Endothelial cell (in vitro differentiated cells): ENCODE data around the gene ALG2. TPM values are rescaled to one million over a fixed set of nuclear protein-coding genes. Genes with fewer than 3 reads are reported as not detected.

Experiments
- DNase-seq: peaks from one replicate; pipeline ENCODE4 v3.0.0; 2021; ENCODE audit warnings: low spot score
- H3K27ac Mint-ChIP-seq: one replicate; pipeline ENCODE4 v1.8.0; 2021; ENCODE audit warnings: mixed read lengths, inconsistent platforms; ENCODE audit not compliant: unreplicated experiment
- H3K27me3 Mint-ChIP-seq: one replicate; pipeline ENCODE4 v1.8.0; 2021; ENCODE audit warnings: mild to moderate bottlenecking, moderate library complexity, mixed read lengths, inconsistent platforms; ENCODE audit not compliant: unreplicated experiment
- H3K36me3 Mint-ChIP-seq: one replicate; pipeline ENCODE4 v1.8.0; 2021; ENCODE audit warnings: mild to moderate bottlenecking, low read depth, mixed read lengths, inconsistent platforms; ENCODE audit not compliant: unreplicated experiment
- H3K4me1 Mint-ChIP-seq: one replicate; pipeline ENCODE4 v1.8.0; 2021; ENCODE audit warnings: mild to moderate bottlenecking, mixed read lengths, inconsistent platforms; ENCODE audit not compliant: unreplicated experiment
- H3K4me3 Mint-ChIP-seq: one replicate; pipeline ENCODE4 v1.8.0; 2021; ENCODE audit warnings: mild to moderate bottlenecking, mixed read lengths, inconsistent platforms; ENCODE audit not compliant: unreplicated experiment
- H3K9me3 Mint-ChIP-seq: one replicate; pipeline ENCODE4 v1.8.0; 2021; ENCODE audit warnings: mixed read lengths, inconsistent platforms; ENCODE audit not compliant: unreplicated experiment
- CTCF ChIP-seq: fragments of 200-600 bp; sonication (generic); IDR thresholded peaks from one replicate; pipeline ENCODE4 v1.5.0; 2021; ENCODE audit warnings: antibody characterized with exemption; ENCODE audit not compliant: unreplicated experiment
- total RNA-seq: library from RNA; stranded (reverse); fragmentation: NEBNext Ultra II Directional; extraction: Animal tissue kit (Norgen Biotek cat#: 25700); gene quantifications from one replicate; pipeline ENCODE4 v1.2.1, GENCODE V29; 2021; ENCODE audit not compliant: unreplicated experiment

The ALG2 gene
- total RNA-seq, 1 donor from 2014 or later = 28.9 TPM

- no peaks in the 10 kb centered on the region for H3K36me3 Mint-ChIP-seq
- H3K4me3 Mint-ChIP-seq = no peak overlapping the region
- DNase-seq = no peak
- H3K4me1 Mint-ChIP-seq = no peaks in the 10 kb centered on the region
- TF ChIP-seq CTCF = no peak
- no peaks in the 10 kb centered on the region for H3K27me3 Mint-ChIP-seq
- H3K27ac Mint-ChIP-seq = no peak overlapping the region
- H3K9me3 Mint-ChIP-seq = no peaks in the 10 kb centered on the region
Measured at GRCh38 chr9:99181206-99181605, 40.5 kb downstream of the ALG2 start.

- H3K4me1 Mint-ChIP-seq = no peaks in the 10 kb centered on the region
- TF ChIP-seq CTCF = no peak
- no peak for DNase-seq
- H3K9me3 Mint-ChIP-seq = no peaks in the 10 kb centered on the region
- H3K36me3 Mint-ChIP-seq = no peaks in the 10 kb centered on the region
- no peak overlapping the region for H3K4me3 Mint-ChIP-seq
- H3K27ac Mint-ChIP-seq = no peak overlapping the region
- H3K27me3 Mint-ChIP-seq = no peaks in the 10 kb centered on the region
Measured at GRCh38 chr9:99180662-99181061, 41.1 kb downstream of the ALG2 start.

GRCh38 chr9:99180199-99180598 is 41.5 kb downstream of the ALG2 start:
- H3K4me1 Mint-ChIP-seq = no peaks in the 10 kb centered on the region
- no peak overlapping the region for H3K27ac Mint-ChIP-seq
- no peak for TF ChIP-seq CTCF
- no peaks in the 10 kb centered on the region for H3K36me3 Mint-ChIP-seq
- H3K4me3 Mint-ChIP-seq = no peak overlapping the region
- no peaks in the 10 kb centered on the region for H3K9me3 Mint-ChIP-seq
- H3K27me3 Mint-ChIP-seq = no peaks in the 10 kb centered on the region
- no peak for DNase-seq

DNA sequence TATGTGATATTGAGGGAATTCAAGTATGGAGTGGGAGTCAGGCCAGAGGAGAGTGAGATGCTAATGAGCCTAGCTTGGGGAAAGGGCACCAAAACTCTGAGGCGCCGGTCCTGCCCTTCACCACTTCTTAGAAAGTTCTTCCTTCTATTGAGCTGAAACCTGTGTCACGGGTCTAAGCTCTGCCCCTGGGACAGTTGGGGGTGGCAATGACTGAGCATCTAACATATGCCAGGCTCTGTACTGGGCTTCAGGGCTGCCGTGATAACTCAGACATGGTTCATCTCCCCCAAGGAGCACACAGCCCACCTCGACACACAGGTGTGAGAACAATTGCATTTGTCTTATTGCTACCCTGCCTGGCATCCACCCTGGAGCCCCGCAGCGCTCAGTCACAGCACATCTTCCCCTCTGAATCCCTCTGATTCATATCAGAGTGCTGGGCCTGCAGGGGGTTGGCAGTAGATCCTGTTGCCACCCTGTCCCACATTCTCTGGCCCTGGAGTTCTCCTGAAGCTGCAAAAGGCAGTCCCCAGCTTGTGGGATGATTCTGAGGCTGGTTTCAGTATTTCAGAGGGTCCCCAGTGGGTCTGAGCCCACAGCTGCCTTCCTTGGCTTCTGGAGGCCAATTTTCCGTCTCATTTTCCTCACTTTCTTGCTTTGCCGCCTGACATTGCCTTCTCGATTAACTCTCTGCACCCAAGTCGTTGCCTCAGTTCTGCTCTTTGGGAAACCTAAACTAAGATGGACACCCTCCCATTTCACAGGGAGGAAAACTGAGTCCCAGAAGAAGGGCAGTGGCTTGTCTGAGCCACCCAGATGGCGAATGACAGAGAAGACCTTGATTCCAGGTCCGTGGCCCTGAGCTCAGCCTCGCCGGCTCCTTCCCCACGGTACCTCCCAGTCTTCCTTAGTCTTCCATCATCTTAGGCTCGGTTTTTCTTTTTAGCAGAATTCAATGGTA is 42.5 kb downstream of the ALG2 start:
- H3K9me3 Mint-ChIP-seq = no peaks in the 10 kb centered on the region
- TF ChIP-seq CTCF = no peak
- no peak overlapping the region for H3K27ac Mint-ChIP-seq
- no peak overlapping the region for H3K4me3 Mint-ChIP-seq
- no peaks in the 10 kb centered on the region for H3K4me1 Mint-ChIP-seq
- DNase-seq = no peak
- no peaks in the 10 kb centered on the region for H3K36me3 Mint-ChIP-seq
- H3K27me3 Mint-ChIP-seq = no peaks in the 10 kb centered on the region
